PC-3 (cell line): ENCODE data around the gene KIT. TPM values are rescaled to one million over a fixed set of nuclear protein-coding genes. Genes with fewer than 3 reads are reported as not detected.

Experiments used
- ATAC-seq: fragments of 200-7000 bp; cut with Tn5 transposase; 2 replicates; pipeline ENCODE4 v1.9.1; 2020; ENCODE audit warnings: mild to moderate bottlenecking, moderate library complexity
- BruUV-seq: library from RNA; stranded (reverse); fragments of 400-500 nt; replicated peaks from 2 replicates; lab custom pipeline; 2021; lab: Mats Ljungman, UMichigan
- CTCF ChIA-PET: fragments of 300-600 bp; sonication (Branson Sonifier 250); formaldehyde crosslinking; loops from one replicate; lab custom pipeline; 2022; ENCODE audit warnings: antibody characterized with exemption; lab: Charles Lee
- POLR2A ChIA-PET: fragments of 300-600 bp; sonication (Branson Sonifier 250); formaldehyde crosslinking; loops from one replicate; lab custom pipeline; 2022; ENCODE audit warnings: antibody characterized with exemption; ENCODE audit not compliant: unreplicated experiment; lab: Charles Lee
- DNase-seq: peaks from one replicate; pipeline ENCODE4 v3.0.0-alpha.2; 2015
- H2AFZ ChIP-seq: fragments of 300-600 bp; sonication (generic); 2 replicates; pipeline ENCODE4 v1.6.0; 2016; ENCODE audit warnings: antibody characterized with exemption, low read length
- H3F3A ChIP-seq: fragments of 300-600 bp; sonication (generic); one replicate; pipeline ENCODE4 v1.6.0; 2017; ENCODE audit warnings: antibody characterized with exemption, low read length, control low read depth, mild to moderate bottlenecking; ENCODE audit not compliant: unreplicated experiment
- H3K27ac ChIP-seq: fragments of 300-600 bp; sonication (generic); 2 replicates; pipeline ENCODE4 v1.5.1; 2016; ENCODE audit warnings: mild to moderate bottlenecking, low read length
- H3K27me3 ChIP-seq: fragments of 300-600 bp; sonication (generic); 2 replicates; pipeline ENCODE4 v1.6.1; 2016; ENCODE audit warnings: low read length, mixed read lengths
- H3K36me3 ChIP-seq: fragments of 300-600 bp; sonication (generic); 2 replicates; pipeline ENCODE4 v1.6.1; 2016; ENCODE audit warnings: low read depth, mixed run types, low read length, mixed read lengths
- H3K4me1 ChIP-seq: fragments of 300-600 bp; sonication (generic); 2 replicates; pipeline ENCODE4 v1.5.1; 2016; ENCODE audit warnings: low read length; ENCODE audit not compliant: insufficient read depth
- H3K4me2 ChIP-seq: fragments of 300-600 bp; sonication (generic); 2 replicates; pipeline ENCODE4 v1.6.0; 2016; ENCODE audit warnings: low read length
- H3K4me3 ChIP-seq: fragments of 300-600 bp; sonication (generic); 2 replicates; pipeline ENCODE4 v1.5.1; 2016; ENCODE audit warnings: mild to moderate bottlenecking, low read length, mixed read lengths
- H3K79me2 ChIP-seq: fragments of 300-600 bp; sonication (generic); 2 replicates; pipeline ENCODE4 v1.6.1; 2017; ENCODE audit warnings: low read length, mixed read lengths
- H3K9ac ChIP-seq: fragments of 300-600 bp; sonication (generic); 2 replicates; pipeline ENCODE4 v1.6.0; 2016; ENCODE audit warnings: mild to moderate bottlenecking, low read length
- H3K9me2 ChIP-seq: fragments of 300-600 bp; sonication (generic); replicated peaks from 2 replicates; pipeline ENCODE4 v1.6.1; 2016; ENCODE audit warnings: mixed run types, low read length, mixed read lengths
- H3K9me3 ChIP-seq: fragments of 300-600 bp; sonication (generic); 2 replicates; pipeline ENCODE4 v1.6.1; 2016; ENCODE audit warnings: low read length, mixed read lengths
- H4K20me1 ChIP-seq: fragments of 300-600 bp; sonication (generic); 2 replicates; pipeline ENCODE4 v1.6.1; 2016; ENCODE audit warnings: low read length, mixed read lengths
- CTCF ChIP-seq: fragments of 300-600 bp; sonication (generic); conservative IDR thresholded peaks from 2 replicates; pipeline ENCODE4 v1.5.1; 2017; ENCODE audit warnings: antibody characterized with exemption, low read depth, mild to moderate bottlenecking, low read length
- EZH2 ChIP-seq: fragments of 300-600 bp; sonication (generic); IDR thresholded peaks from one replicate; pipeline ENCODE4 v1.6.1; 2017; ENCODE audit warnings: antibody characterized with exemption, mild to moderate bottlenecking, low read length; ENCODE audit not compliant: unreplicated experiment
- EZH2phosphoT487 ChIP-seq: fragments of 300-600 bp; sonication (generic); IDR thresholded peaks from 2 replicates; pipeline ENCODE4 v1.6.1; 2018; ENCODE audit warnings: mild to moderate bottlenecking, antibody characterized with exemption, low read length, borderline replicate concordance
- intact Hi-C: fragments of 100-400 bp; cut with micrococcal nuclease; formaldehyde crosslinking; loops from 2 replicates; pipeline ENCODE4 v1.9.0; 2023
- total RNA-seq: library from RNA; depleted of rRNA; stranded (reverse); fragments of >200 nt; gene quantifications from 2 replicates; pipeline ENCODE4 v1.2.3, GENCODE V29; 2014

The KIT gene
- total RNA-seq, 1 experiment from 2014 or later = not detected

DNA sequence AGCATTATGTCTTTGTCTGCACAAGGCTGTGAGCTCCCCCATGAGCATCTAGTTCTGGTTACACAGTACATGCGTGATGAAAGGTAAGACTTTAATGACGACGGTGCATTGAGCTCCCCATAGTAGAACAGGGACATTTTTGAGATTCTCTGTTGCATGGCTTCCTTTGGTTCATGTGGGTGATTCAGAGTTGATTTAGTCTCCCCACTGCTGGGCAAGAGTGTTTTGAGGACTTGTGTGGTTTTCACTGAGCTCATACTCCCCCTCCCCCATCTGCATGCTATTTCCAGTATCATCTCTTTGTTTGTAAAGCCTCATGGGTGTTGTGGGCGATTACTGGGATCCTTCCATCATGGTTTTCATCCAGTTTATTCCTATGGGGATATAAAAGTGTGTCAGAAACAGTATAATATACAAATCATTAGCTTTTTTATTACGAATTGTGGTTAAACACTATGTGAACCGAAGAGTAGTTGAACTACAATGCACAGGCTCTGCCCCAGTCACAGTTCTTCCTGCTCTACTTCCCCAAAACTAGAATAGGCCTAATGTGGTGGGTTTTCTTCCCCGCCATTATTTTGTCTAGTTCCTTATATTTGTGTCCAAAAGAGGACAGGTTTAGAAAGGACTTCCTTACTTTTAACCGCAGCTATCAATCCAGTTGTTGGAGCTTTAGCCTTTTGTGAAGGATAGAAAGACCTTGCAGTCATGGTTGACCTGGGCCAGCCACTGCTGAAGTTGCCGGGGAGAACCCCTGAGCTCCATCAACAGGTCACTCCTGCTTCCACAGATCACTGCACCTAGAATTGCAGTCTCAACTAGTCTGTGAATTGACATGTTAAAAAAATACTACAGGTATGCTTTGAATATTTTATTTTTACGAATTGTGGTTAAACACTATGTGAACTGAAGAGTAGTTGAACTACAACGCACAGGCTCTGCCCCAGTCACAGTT is 30.4 kb downstream of the KIT start:
- intact Hi-C loops = no loop called here
- H3K9me2 ChIP-seq = no peaks in the 10 kb centered on the region
- H3K27ac ChIP-seq = no peak overlapping the region
- CTCF ChIA-PET = no interaction called here
- no peak overlapping the region for H3K4me3 ChIP-seq
- TF ChIP-seq CTCF (no peak), EZH2phosphoT487 (no peak), EZH2 (no peak)
- no TSS peak for BruUV-seq
- H3K36me3 ChIP-seq = no peaks in the 10 kb centered on the region
- H2AFZ ChIP-seq = no peak overlapping the region
- ATAC-seq = no peak
- H3K9me3 ChIP-seq = no peaks in the 10 kb centered on the region
- H3K79me2 ChIP-seq = no peaks in the 10 kb centered on the region
- H3F3A ChIP-seq = no peaks in the 10 kb centered on the region
- peaks cover 24% of the 10 kb centered on the region for H3K27me3 ChIP-seq
- no peak overlapping the region for H3K4me2 ChIP-seq
- DNase-seq = no peak
- no peaks in the 10 kb centered on the region for H3K4me1 ChIP-seq
- H4K20me1 ChIP-seq = no peaks in the 10 kb centered on the region
- no peak overlapping the region for H3K9ac ChIP-seq
- POLR2A ChIA-PET = no interaction called here

DNA sequence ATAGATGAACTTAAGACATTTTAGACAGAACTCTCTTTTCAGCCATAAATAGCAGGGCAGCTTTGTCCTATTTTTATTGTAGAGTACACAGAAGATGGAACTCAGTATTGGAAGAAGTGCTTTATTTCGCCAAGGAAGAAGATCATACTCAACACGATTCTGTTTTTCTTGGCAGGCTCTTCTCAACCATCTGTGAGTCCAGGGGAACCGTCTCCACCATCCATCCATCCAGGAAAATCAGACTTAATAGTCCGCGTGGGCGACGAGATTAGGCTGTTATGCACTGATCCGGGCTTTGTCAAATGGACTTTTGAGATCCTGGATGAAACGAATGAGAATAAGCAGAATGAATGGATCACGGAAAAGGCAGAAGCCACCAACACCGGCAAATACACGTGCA is 37.6 kb downstream of the KIT start:
- no peaks in the 10 kb centered on the region for H3K9me3 ChIP-seq
- no TSS peak for BruUV-seq
- intact Hi-C loops = no loop called here
- no peaks in the 10 kb centered on the region for H3K9me2 ChIP-seq
- no peaks in the 10 kb centered on the region for H3K79me2 ChIP-seq
- no peak overlapping the region for H3K9ac ChIP-seq
- no peaks in the 10 kb centered on the region for H4K20me1 ChIP-seq
- CTCF ChIA-PET = no interaction called here
- H3K36me3 ChIP-seq = no peaks in the 10 kb centered on the region
- H3F3A ChIP-seq = no peaks in the 10 kb centered on the region
- POLR2A ChIA-PET = no interaction called here
- TF ChIP-seq EZH2 (no peak), CTCF (no peak), EZH2phosphoT487 (no peak)
- H3K27ac ChIP-seq = no peak overlapping the region
- no peak for DNase-seq
- H3K4me1 ChIP-seq = no peaks in the 10 kb centered on the region
- H2AFZ ChIP-seq = no peak overlapping the region
- ATAC-seq = no peak
- H3K4me2 ChIP-seq = no peak overlapping the region
- H3K27me3 ChIP-seq = peaks cover 80% of the 10 kb centered on the region
- H3K4me3 ChIP-seq = no peak overlapping the region

- POLR2A ChIA-PET = no interaction called here
Measured at GRCh38 chr4:54695788-54696187, 38.0 kb downstream of the KIT start.

More at GRCh38 chr4:54695788-54696187, 38.0 kb downstream of the KIT start:
- H3K36me3 ChIP-seq = no peaks in the 10 kb centered on the region
- no peak overlapping the region for H3K9ac ChIP-seq
- no peaks in the 10 kb centered on the region for H3K79me2 ChIP-seq
- TF ChIP-seq CTCF = no peak
- TF ChIP-seq EZH2phosphoT487 = no peak
- TF ChIP-seq EZH2 = no peak
- no peak overlapping the region for H2AFZ ChIP-seq
- no peak for ATAC-seq
- BruUV-seq = no TSS peak
- no peak overlapping the region for H3K27ac ChIP-seq
- H4K20me1 ChIP-seq = no peaks in the 10 kb centered on the region
- H3K4me1 ChIP-seq = no peaks in the 10 kb centered on the region
- intact Hi-C loops = no loop called here
- H3K9me2 ChIP-seq = no peaks in the 10 kb centered on the region
- H3K9me3 ChIP-seq = no peaks in the 10 kb centered on the region
- H3K4me2 ChIP-seq = no peak overlapping the region
- DNase-seq = no peak
- no peak overlapping the region for H3K4me3 ChIP-seq
- H3K27me3 ChIP-seq = peaks cover 80% of the 10 kb centered on the region
- no peaks in the 10 kb centered on the region for H3F3A ChIP-seq
- CTCF ChIA-PET = no interaction called here
